ENCODE measurements around the gene HLA-DPA1.
"Not testable (repeated sequence)": the region's sequence is repeated elsewhere in the genome, so short reads cannot be mapped to it uniquely, and the experiment has no call there.

The HLA-DPA1 gene

GRCh38 chr6:33088258-33088930, 14.9 kb upstream of the HLA-DPA1 start:
- DNase-seq, result no peak

GRCh38 chr6:33085627-33086026, 12.2 kb upstream of the HLA-DPA1 start:
- DNase-seq, result no peak

GRCh38 chr6:33082702-33083101, 9.3 kb upstream of the HLA-DPA1 start:
- no peak for DNase-seq

- DNase-seq, result no peak
These were observed 7.8 kb upstream of the HLA-DPA1 start for GRCh38 chr6:33081098-33081824.

- no peak for DNase-seq
These were observed 7.0 kb upstream of the HLA-DPA1 start for GRCh38 chr6:33080127-33081089.

- DNase-seq, result no peak
These were observed 6.1 kb upstream of the HLA-DPA1 start for GRCh38 chr6:33079580-33079979.

GRCh38 chr6:33078919-33079521, 5.6 kb upstream of the HLA-DPA1 start:
- no peak for DNase-seq

GRCh38 chr6:33078442-33078841, 5.0 kb upstream of the HLA-DPA1 start:
- no peak for DNase-seq

- DNase-seq, result no peak
These were observed 4.5 kb upstream of the HLA-DPA1 start for GRCh38 chr6:33077908-33078307.

GRCh38 chr6:33076406-33076934, 3.0 kb upstream of the HLA-DPA1 start:
- DNase-seq, result no peak

- no peak for DNase-seq
These were observed 2.3 kb upstream of the HLA-DPA1 start, which contains the start of gene HLA-DPB1 for GRCh38 chr6:33075568-33076405. TSS of gene HLA-DPB1 (plus strand) at chr6:33075990. CDS start at chr6:33076042, 52 bp downstream.

GRCh38 chr6:33075208-33075567, 1.7 kb upstream of the HLA-DPA1 start:
- DNase-seq, result no peak

GRCh38 chr6:33072508-33073100, 845 bp downstream of the HLA-DPA1 start:
- DNase-seq, result no peak

- DNase-seq, result no peak
These were observed 1.9 kb downstream of the HLA-DPA1 start for GRCh38 chr6:33071569-33071968.

- DNase-seq, result no peak
These were observed 2.5 kb downstream of the HLA-DPA1 start for GRCh38 chr6:33070909-33071308.

- DNase-seq, result no peak
These were observed 4.3 kb downstream of the HLA-DPA1 start for GRCh38 chr6:33069021-33069738.

- no peak for DNase-seq
These were observed 6.4 kb downstream of the HLA-DPA1 start for GRCh38 chr6:33066917-33067521.

- no peak for DNase-seq
These were observed 8.1 kb downstream of the HLA-DPA1 start for GRCh38 chr6:33065312-33065711.

- DNase-seq, result no peak
These were observed 8.7 kb downstream of the HLA-DPA1 start for GRCh38 chr6:33064723-33065122.

GRCh38 chr6:33063435-33063834, 10.0 kb downstream of the HLA-DPA1 start:
- DNase-seq, result not testable (repeated sequence)

Measured in activated CD4-positive, alpha-beta T cell treated with anti-CD3 and anti-CD28 coated beads, Interleukin-2, amount 50 U/mL, for 1 hour (primary cell).